Measurements from ENCODE around the gene GALNT18.

- TF ChIP-seq, protein P1, sequence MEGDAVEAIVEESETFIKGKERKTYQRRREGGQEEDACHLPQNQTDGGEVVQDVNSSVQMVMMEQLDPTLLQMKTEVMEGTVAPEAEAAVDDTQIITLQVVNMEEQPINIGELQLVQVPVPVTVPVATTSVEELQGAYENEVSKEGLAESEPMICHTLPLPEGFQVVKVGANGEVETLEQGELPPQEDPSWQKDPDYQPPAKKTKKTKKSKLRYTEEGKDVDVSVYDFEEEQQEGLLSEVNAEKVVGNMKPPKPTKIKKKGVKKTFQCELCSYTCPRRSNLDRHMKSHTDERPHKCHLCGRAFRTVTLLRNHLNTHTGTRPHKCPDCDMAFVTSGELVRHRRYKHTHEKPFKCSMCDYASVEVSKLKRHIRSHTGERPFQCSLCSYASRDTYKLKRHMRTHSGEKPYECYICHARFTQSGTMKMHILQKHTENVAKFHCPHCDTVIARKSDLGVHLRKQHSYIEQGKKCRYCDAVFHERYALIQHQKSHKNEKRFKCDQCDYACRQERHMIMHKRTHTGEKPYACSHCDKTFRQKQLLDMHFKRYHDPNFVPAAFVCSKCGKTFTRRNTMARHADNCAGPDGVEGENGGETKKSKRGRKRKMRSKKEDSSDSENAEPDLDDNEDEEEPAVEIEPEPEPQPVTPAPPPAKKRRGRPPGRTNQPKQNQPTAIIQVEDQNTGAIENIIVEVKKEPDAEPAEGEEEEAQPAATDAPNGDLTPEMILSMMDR (conservative IDR thresholded peaks at IDR 0.05): no peak
- TF ChIP-seq EZH2 (IDR thresholded peaks at IDR 0.05; ENCODE audit: low read depth): no peak
Observed at GRCh38 chr11:11373934-11374333, 247.9 kb downstream of the GALNT18 start.
